ENCODE measurements around the gene KIR2DL1.
A peak's percentile ranks its signal among the peaks of the same experiment; 100 is the strongest.
"Not testable (repeated sequence)": the region's sequence is repeated elsewhere in the genome, so short reads cannot be mapped to it uniquely, and the experiment has no call there.

Gene KIR2DL1

GRCh38 chr19:54791476-54791875 is 21.9 kb downstream of the KIR2DL1 start:
- Mint-ChIP-seq H3K27ac (no peak overlapping the region), H3K4me1 (ENCODE audit: low read depth) (peaks cover 12% of the 10 kb centered on the region), H3K36me3 (no peaks in the 10 kb centered on the region), H3K4me3 (no peak overlapping the region), H3K27me3 (peaks cover 5% of the 10 kb centered on the region), H3K9me3 (ENCODE audit: low read depth) (no peaks in the 10 kb centered on the region)

- H3K36me3 Mint-ChIP-seq: no peaks in the 10 kb centered on the region
- no peak overlapping the region for H3K27ac Mint-ChIP-seq
- peaks cover 12% of the 10 kb centered on the region for H3K4me1 Mint-ChIP-seq (ENCODE audit: low read depth)
- H3K27me3 Mint-ChIP-seq: peaks cover 4% of the 10 kb centered on the region
- no peaks in the 10 kb centered on the region for H3K9me3 Mint-ChIP-seq (ENCODE audit: low read depth)
- H3K4me3 Mint-ChIP-seq: peak overlapping the region; percentile 76
Observed at GRCh38 chr19:54792814-54793213, 23.2 kb downstream of the KIR2DL1 start.

DNA sequence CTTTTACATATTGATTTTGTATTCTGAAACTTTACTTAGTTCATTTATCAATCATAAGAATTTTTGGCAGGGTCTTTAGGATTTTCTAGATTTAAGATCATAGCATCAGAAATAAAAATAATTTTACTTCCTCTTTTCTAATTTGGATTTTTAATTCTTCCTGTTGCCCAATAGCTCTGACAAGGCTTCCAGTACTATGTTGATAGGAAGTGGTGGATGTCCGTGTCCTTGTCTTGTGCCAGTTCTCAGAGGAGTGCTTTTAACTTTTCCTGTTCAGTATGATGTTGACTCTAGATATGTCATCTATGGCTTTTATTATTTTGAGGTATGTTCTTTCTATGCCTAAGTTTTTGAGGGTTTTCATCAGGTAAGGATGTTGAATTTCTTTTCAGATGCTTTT is 26.2 kb downstream of the KIR2DL1 start:
- Mint-ChIP-seq H3K4me1 (ENCODE audit: low read depth) (peaks cover 12% of the 10 kb centered on the region), H3K27me3 (peaks cover 14% of the 10 kb centered on the region), H3K4me3 (no peak overlapping the region), H3K9me3 (ENCODE audit: low read depth) (peaks cover 5% of the 10 kb centered on the region), H3K27ac (no peak overlapping the region), H3K36me3 (no peaks in the 10 kb centered on the region)

- Mint-ChIP-seq H3K9me3 (ENCODE audit: low read depth) (peaks cover 5% of the 10 kb centered on the region), H3K36me3 (no peaks in the 10 kb centered on the region), H3K4me1 (ENCODE audit: low read depth) (no peaks in the 10 kb centered on the region), H3K27me3 (peaks cover 25% of the 10 kb centered on the region), H3K27ac (no peak within 1 kb of the TSS), H3K4me3 (no peak within 1 kb of the TSS)
Observed at GRCh38 chr19:54803410-54803809, 33.8 kb downstream of the KIR2DL1 start, which contains the start of gene KIR2DL4. TSS of gene KIR2DL4 (plus strand) at chr19:54803610. CDS start at chr19:54803652, 42 bp downstream.

DNA sequence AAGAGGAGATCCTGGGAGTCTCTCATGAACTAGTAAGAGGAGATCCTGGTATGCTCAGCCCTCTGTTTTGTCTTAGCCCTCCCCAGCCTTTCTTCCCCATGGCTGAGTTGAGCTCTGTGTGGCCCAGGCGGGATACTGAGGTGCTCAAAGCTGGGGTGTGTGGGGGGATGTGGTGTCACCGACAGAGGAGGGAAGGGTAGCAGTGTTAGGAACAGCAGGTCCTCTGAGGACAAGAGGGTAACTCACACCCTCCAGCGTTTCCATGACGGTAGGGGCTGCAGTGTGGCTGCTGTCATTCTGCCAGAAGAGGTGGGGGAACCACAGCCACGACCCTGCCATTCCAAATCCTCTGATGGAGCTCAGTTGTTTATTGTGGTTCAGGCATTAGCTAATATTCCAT is 34.5 kb downstream of the KIR2DL1 start:
- Mint-ChIP-seq H3K9me3 (ENCODE audit: low read depth) (peaks cover 5% of the 10 kb centered on the region), H3K4me3 (no peak overlapping the region), H3K27ac (no peak overlapping the region), H3K4me1 (ENCODE audit: low read depth) (no peaks in the 10 kb centered on the region), H3K36me3 (no peaks in the 10 kb centered on the region), H3K27me3 (peaks cover 22% of the 10 kb centered on the region)

GRCh38 chr19:54804571-54804970 is 35.0 kb downstream of the KIR2DL1 start:
- Mint-ChIP-seq H3K4me3 (no peak overlapping the region), H3K4me1 (ENCODE audit: low read depth) (no peaks in the 10 kb centered on the region), H3K36me3 (no peaks in the 10 kb centered on the region), H3K9me3 (ENCODE audit: low read depth) (peaks cover under 1% of the 10 kb centered on the region), H3K27ac (no peak overlapping the region), H3K27me3 (peaks cover 19% of the 10 kb centered on the region)

DNA sequence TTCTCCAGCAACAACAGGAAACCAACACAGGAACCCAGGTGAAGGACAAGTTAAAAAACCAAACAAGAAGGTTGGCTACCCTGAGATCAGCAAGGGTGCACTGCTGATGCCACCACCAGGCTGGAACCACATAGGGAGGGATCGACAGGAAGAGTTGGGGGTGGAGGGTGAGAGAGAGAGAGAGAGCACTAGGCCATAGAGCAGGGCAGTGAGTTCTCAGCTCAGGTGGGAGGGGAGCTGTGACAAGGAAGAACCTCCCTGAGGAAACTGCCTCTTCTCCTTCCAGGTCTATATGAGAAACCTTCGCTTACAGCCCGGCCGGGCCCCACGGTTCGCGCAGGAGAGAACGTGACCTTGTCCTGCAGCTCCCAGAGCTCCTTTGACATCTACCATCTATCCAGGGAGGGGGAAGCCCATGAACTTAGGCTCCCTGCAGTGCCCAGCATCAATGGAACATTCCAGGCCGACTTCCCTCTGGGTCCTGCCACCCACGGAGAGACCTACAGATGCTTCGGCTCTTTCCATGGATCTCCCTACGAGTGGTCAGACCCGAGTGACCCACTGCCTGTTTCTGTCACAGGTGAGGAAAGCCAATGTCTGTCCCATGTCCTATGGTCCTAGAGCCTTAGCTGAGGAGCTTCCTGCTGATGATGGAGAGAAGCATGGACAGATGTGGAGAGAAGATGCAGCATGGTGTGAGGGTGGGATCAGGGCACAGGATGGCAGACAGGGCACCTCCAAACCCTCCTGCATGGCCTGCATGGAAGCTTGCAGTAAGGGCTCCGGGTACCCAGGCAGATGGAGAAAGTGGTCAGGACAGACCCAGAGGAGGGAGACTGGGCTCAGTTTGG is 36.3 kb downstream of the KIR2DL1 start:
- Mint-ChIP-seq H3K4me1 (ENCODE audit: low read depth) (no peaks in the 10 kb centered on the region), H3K27me3 (peaks cover 20% of the 10 kb centered on the region), H3K27ac (no peak overlapping the region), H3K9me3 (ENCODE audit: low read depth) (peaks cover 4% of the 10 kb centered on the region), H3K36me3 (no peaks in the 10 kb centered on the region), H3K4me3 (no peak overlapping the region)

DNA sequence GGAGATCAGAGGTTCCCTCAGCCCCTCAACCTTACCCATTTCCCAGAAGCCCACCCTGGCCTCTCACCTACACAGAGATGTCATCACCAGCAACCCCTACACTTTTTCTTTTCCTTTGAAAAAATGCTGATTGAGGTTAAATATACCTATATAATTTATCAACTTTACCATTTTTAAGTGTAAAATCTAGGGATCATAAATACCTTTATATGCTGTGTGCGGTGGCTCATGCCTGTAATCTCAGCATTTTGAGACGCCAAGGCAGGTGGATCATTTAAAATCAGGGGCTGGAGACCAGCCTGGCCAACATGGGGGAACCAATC is 36.9 kb downstream of the KIR2DL1 start:
- no peak overlapping the region for H3K27ac Mint-ChIP-seq
- H3K36me3 Mint-ChIP-seq: no peaks in the 10 kb centered on the region
- peaks cover 4% of the 10 kb centered on the region for H3K9me3 Mint-ChIP-seq (ENCODE audit: low read depth)
- no peaks in the 10 kb centered on the region for H3K4me1 Mint-ChIP-seq (ENCODE audit: low read depth)
- peaks cover 18% of the 10 kb centered on the region for H3K27me3 Mint-ChIP-seq
- H3K4me3 Mint-ChIP-seq: no peak overlapping the region

DNA sequence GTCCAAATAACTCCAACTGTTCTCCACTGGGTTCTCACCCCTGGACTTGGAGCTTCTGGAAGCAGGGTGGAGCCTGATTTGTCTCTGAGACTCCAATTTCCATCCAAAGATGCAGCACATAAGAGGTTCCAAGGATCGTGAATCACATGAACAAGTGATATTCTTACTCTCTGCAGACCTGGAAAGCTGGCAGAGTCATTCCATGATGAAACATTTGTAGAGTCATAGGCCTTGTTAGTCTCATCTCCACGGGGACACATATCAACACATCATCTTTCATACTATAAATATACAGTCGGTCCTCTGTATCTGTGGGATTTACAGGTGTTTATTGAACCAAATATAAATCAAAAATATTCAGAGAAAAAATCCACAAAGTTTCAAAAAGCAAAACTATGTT is 45.0 kb downstream of the KIR2DL1 start:
- H3K36me3 Mint-ChIP-seq; H3K9me3 Mint-ChIP-seq (ENCODE audit: low read depth); H3K4me3 Mint-ChIP-seq; H3K27ac Mint-ChIP-seq; H3K4me1 Mint-ChIP-seq (ENCODE audit: low read depth): not testable (repeated sequence)
- peaks cover 10% of the 10 kb centered on the region for H3K27me3 Mint-ChIP-seq

DNA sequence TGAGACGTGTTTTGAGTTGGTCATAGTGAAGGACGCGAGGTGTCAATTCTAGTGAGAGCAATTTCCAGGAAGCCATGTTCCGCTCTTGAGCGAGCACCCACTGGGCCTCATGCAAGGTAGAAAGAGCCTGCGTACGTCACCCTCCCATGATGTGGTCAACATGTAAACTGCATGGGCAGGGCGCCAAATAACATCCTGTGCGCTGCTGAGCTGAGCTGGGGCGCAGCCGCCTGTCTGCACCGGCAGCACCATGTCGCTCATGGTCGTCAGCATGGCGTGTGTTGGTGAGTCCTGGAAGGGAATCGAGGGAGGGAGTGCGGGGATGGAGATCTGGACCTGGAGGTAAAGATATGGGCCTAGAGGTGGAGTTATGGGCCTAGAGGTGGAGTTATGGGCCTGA is 46.7 kb downstream of the KIR2DL1 start, which contains the start of gene KIR3DL1:
KIR3DL1 (plus strand) TSS at position 218 of the 400 bp plus-strand sequence.
- not testable (repeated sequence) for H3K9me3 Mint-ChIP-seq (ENCODE audit: low read depth); H3K4me3 Mint-ChIP-seq; H3K27ac Mint-ChIP-seq; H3K4me1 Mint-ChIP-seq (ENCODE audit: low read depth); H3K36me3 Mint-ChIP-seq
- H3K27me3 Mint-ChIP-seq: peaks cover 15% of the 10 kb centered on the region

- Mint-ChIP-seq H3K36me3 (no peaks in the 10 kb centered on the region), H3K4me1 (ENCODE audit: low read depth) (no peaks in the 10 kb centered on the region), H3K27me3 (peaks cover 11% of the 10 kb centered on the region), H3K27ac (no peak overlapping the region), H3K9me3 (ENCODE audit: low read depth) (no peaks in the 10 kb centered on the region), H3K4me3 (no peak overlapping the region)
Observed at GRCh38 chr19:54817670-54818536, 48.3 kb downstream of the KIR2DL1 start.

- H3K9me3 Mint-ChIP-seq (ENCODE audit: low read depth); H3K36me3 Mint-ChIP-seq; H3K27ac Mint-ChIP-seq; H3K27me3 Mint-ChIP-seq; H3K4me3 Mint-ChIP-seq; H3K4me1 Mint-ChIP-seq (ENCODE audit: low read depth): not testable (repeated sequence)
Observed at GRCh38 chr19:54824416-54824815, 54.8 kb downstream of the KIR2DL1 start.

- H3K9me3 Mint-ChIP-seq (ENCODE audit: low read depth); H3K27ac Mint-ChIP-seq; H3K36me3 Mint-ChIP-seq; H3K4me1 Mint-ChIP-seq (ENCODE audit: low read depth); H3K27me3 Mint-ChIP-seq; H3K4me3 Mint-ChIP-seq: not testable (repeated sequence)
Observed at GRCh38 chr19:54825326-54825725, 55.7 kb downstream of the KIR2DL1 start.

GRCh38 chr19:54828064-54828463 is 58.5 kb downstream of the KIR2DL1 start:
- not testable (repeated sequence) for H3K36me3 Mint-ChIP-seq; H3K4me3 Mint-ChIP-seq; H3K4me1 Mint-ChIP-seq (ENCODE audit: low read depth); H3K27ac Mint-ChIP-seq; H3K9me3 Mint-ChIP-seq (ENCODE audit: low read depth); H3K27me3 Mint-ChIP-seq

DNA sequence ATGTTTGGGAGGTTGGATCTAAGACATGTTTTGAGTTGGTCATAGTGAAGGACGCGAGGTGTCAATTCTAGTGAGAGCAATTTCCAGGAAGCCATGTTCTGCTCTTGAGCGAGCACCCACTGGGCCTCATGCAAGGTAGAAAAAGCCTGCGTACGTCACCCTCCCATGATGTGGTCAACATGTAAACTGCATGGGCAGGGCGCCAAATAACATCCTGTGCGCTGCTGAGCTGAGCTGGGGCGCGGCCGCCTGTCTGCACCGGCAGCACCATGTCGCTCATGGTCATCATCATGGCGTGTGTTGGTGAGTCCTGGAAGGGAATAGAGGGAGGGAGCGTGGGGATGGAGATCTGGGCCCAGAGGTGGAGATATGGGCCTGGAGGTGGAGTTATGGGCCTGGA is 62.9 kb downstream of the KIR2DL1 start, which contains the start of gene KIR2DS4:
KIR2DS4 (plus strand) TSS at position 181 of the 400 bp plus-strand sequence.
- not testable (repeated sequence) for H3K4me1 Mint-ChIP-seq (ENCODE audit: low read depth); H3K4me3 Mint-ChIP-seq; H3K9me3 Mint-ChIP-seq (ENCODE audit: low read depth); H3K27me3 Mint-ChIP-seq; H3K36me3 Mint-ChIP-seq; H3K27ac Mint-ChIP-seq

All from activated naive CD8-positive, alpha-beta T cell (primary cell).